ENCODE results near the gene UVRAG. TPM values are rescaled to one million over a fixed set of nuclear protein-coding genes. Genes with fewer than 3 reads are reported as not detected.

Gene UVRAG
- total and polyA plus RNA-seq, 2 of the 4 experiments (the other 2 are of a cell fraction): 5.6 to 10.9 TPM

- peak overlapping the region; percentile 24; the same call in 1 of the 2 replicates for H3K23ac ChIP-seq (ENCODE audit: low read depth, low read length)
- no peaks in the 10 kb centered on the region for H3K36me3 ChIP-seq (ENCODE audit: control insufficient read depth, insufficient read depth, low read length)
- H2BK20ac ChIP-seq (ENCODE audit: low read depth, low read length): no peak overlapping the region
- DNase-seq (no peak), ATAC-seq (ENCODE audit: low read depth) (peak; percentile 32; the same call in 1 of the 2 replicates)
- H3K4me3 ChIP-seq (ENCODE audit: insufficient read depth, low read depth, low read length): no peak overlapping the region
- H3K4ac ChIP-seq (ENCODE audit: low read depth, low read length): no peak overlapping the region
- H3K9ac ChIP-seq (ENCODE audit: low read depth, low read length): no peak overlapping the region
- intact Hi-C loops (cut with micrococcal nuclease) (no loop called here), dilution Hi-C loops (cut with HindIII; ENCODE audit: low sequenced_read_pairs, unreplicated experiment) (no loop called here), in situ Hi-C loops (cut with MboI; ENCODE audit: low sequenced_read_pairs) (no loop called here)
- H2AK9ac ChIP-seq (replicated peaks; ENCODE audit: low read depth, low read length, poor library complexity): no peak overlapping the region
- POLR2A ChIA-PET (ENCODE audit: unreplicated experiment): no interaction called here
- no peak overlapping the region for H3K18ac ChIP-seq (ENCODE audit: low read depth, low read length)
- H4K91ac ChIP-seq (ENCODE audit: insufficient read depth, low read depth, low read length): no peak overlapping the region
- no peak overlapping the region for H3K4me2 ChIP-seq (ENCODE audit: low read depth, low read length)
- no peak overlapping the region for H2BK120ac ChIP-seq (ENCODE audit: low read depth, low read length)
- H3K9me1 ChIP-seq (ENCODE audit: insufficient read depth, low read length): no peaks in the 10 kb centered on the region
- peak overlapping the region; percentile 55; the same call in 1 of the 2 replicates for H3K14ac ChIP-seq (replicated peaks; ENCODE audit: low read depth, low read length)
- BruUV-seq (replicated peaks): no TSS peak
- no peaks in the 10 kb centered on the region for H3K9me3 ChIP-seq (ENCODE audit: control insufficient read depth, insufficient read depth, low read length)
- no peak overlapping the region for H2AK5ac ChIP-seq (ENCODE audit: low read depth, low read length)
- no peak overlapping the region for H2BK5ac ChIP-seq (ENCODE audit: low read depth, low read length, poor library complexity, severe bottlenecking)
- no peak overlapping the region for H2AFZ ChIP-seq (replicated peaks; ENCODE audit: low read length, poor library complexity)
- H3K79me1 ChIP-seq (ENCODE audit: low read depth in 1 of 2, low read length in 2 of 2): peaks cover 5 to 6% of the 10 kb centered on the region in 2 experiments; a peak in 2 of 4 replicates
- 20% methylated on average over 1 of the region's 6 CpGs; no CpG with 5 or more reads in 1 of the 2 experiments for WGBS, 2 experiments (ENCODE audit: extremely low coverage in 2 of 2, insufficient read length in 1 of 2)
- H3K4me1 ChIP-seq (ENCODE audit: control insufficient read depth, insufficient read depth, low read length): peaks cover 3% of the 10 kb centered on the region; the same call in 1 of the 2 replicates
- CTCF ChIA-PET: no interaction called here
- no peaks in the 10 kb centered on the region for H3K27me3 ChIP-seq (ENCODE audit: control insufficient read depth, insufficient read depth, low read length)
- H4K20me1 ChIP-seq (ENCODE audit: insufficient read depth, low read length): no peaks in the 10 kb centered on the region
- no peak overlapping the region for H2BK15ac ChIP-seq (ENCODE audit: low read depth, low read length)
- no peak overlapping the region for H3K56ac ChIP-seq (ENCODE audit: extremely low read depth, insufficient read depth, low read length)
- no peak overlapping the region for H4K5ac ChIP-seq (ENCODE audit: low read depth, low read length)
- H4K8ac ChIP-seq (ENCODE audit: low read depth in 2 of 2, low read length in 2 of 2): no peak overlapping the region
- no peak overlapping the region for H3K27ac ChIP-seq (ENCODE audit: insufficient read depth, low read length)
- no peak for TF ChIP-seq CHD1 (IDR thresholded peaks at IDR 0.05; ENCODE audit: low read depth, low read length)
- TF ChIP-seq BHLHE40 (IDR thresholded peaks at IDR 0.05; ENCODE audit: low read depth, low read length): no peak
- no peak for TF ChIP-seq RAD21 (IDR thresholded peaks at IDR 0.05; ENCODE audit: low read length)
- no peak for TF ChIP-seq NFE2L2 (IDR thresholded peaks at IDR 0.05; ENCODE audit: low read depth, low read length)
- no peak for TF ChIP-seq FOS (IDR thresholded peaks at IDR 0.05; ENCODE audit: low read depth, low read length)
- TF ChIP-seq, protein P1, sequence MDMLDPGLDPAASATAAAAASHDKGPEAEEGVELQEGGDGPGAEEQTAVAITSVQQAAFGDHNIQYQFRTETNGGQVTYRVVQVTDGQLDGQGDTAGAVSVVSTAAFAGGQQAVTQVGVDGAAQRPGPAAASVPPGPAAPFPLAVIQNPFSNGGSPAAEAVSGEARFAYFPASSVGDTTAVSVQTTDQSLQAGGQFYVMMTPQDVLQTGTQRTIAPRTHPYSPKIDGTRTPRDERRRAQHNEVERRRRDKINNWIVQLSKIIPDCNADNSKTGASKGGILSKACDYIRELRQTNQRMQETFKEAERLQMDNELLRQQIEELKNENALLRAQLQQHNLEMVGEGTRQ (IDR thresholded peaks at IDR 0.05; ENCODE audit: low read depth, low read length): no peak
- TF ChIP-seq RFX5 (IDR thresholded peaks at IDR 0.05; ENCODE audit: low read depth, low read length): no peak
- no peak for TF ChIP-seq SMC3 (IDR thresholded peaks at IDR 0.05; ENCODE audit: low read depth, low read length)
- TF ChIP-seq MXI1 (IDR thresholded peaks at IDR 0.05; ENCODE audit: borderline replicate concordance, low read depth, low read length): no peak
- TF ChIP-seq RCOR1 (IDR thresholded peaks at IDR 0.05; ENCODE audit: insufficient replicate concordance, low read length): no peak
- no peak for TF ChIP-seq CEBPB (IDR thresholded peaks at IDR 0.05; ENCODE audit: low read depth, low read length)
- TF ChIP-seq, protein P2, sequence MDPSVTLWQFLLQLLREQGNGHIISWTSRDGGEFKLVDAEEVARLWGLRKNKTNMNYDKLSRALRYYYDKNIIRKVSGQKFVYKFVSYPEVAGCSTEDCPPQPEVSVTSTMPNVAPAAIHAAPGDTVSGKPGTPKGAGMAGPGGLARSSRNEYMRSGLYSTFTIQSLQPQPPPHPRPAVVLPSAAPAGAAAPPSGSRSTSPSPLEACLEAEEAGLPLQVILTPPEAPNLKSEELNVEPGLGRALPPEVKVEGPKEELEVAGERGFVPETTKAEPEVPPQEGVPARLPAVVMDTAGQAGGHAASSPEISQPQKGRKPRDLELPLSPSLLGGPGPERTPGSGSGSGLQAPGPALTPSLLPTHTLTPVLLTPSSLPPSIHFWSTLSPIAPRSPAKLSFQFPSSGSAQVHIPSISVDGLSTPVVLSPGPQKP (IDR thresholded peaks at IDR 0.05; ENCODE audit: borderline replicate concordance, low read depth, low read length): no peak
- TF ChIP-seq MAFK (IDR thresholded peaks at IDR 0.05; ENCODE audit: low read depth, low read length): no peak
- TF ChIP-seq, protein P3, sequence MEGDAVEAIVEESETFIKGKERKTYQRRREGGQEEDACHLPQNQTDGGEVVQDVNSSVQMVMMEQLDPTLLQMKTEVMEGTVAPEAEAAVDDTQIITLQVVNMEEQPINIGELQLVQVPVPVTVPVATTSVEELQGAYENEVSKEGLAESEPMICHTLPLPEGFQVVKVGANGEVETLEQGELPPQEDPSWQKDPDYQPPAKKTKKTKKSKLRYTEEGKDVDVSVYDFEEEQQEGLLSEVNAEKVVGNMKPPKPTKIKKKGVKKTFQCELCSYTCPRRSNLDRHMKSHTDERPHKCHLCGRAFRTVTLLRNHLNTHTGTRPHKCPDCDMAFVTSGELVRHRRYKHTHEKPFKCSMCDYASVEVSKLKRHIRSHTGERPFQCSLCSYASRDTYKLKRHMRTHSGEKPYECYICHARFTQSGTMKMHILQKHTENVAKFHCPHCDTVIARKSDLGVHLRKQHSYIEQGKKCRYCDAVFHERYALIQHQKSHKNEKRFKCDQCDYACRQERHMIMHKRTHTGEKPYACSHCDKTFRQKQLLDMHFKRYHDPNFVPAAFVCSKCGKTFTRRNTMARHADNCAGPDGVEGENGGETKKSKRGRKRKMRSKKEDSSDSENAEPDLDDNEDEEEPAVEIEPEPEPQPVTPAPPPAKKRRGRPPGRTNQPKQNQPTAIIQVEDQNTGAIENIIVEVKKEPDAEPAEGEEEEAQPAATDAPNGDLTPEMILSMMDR (conservative IDR thresholded peaks at IDR 0.05; ENCODE audit: low read depth, low read length): no peak
Observed at GRCh38 chr11:75924966-75925784, 110.2 kb downstream of the UVRAG start.

All from IMR-90 (cell line).